Skin of body (tissue), 2 donors: ENCODE results near the gene ARHGAP26. TPM values are rescaled to one million over a fixed set of nuclear protein-coding genes. Genes with fewer than 3 reads are reported as not detected.
"Not testable (repeated sequence)": the region's sequence is repeated elsewhere in the genome, so short reads cannot be mapped to it uniquely, and the experiment has no call there.

ENCODE experiments used
- DNase-seq: peaks from one replicate; lab custom pipeline; 2025; lab: John Stamatoyannopoulos, UW
- total RNA-seq: library from RNA; depleted of rRNA; stranded (reverse); fragments of >200 nt; gene quantifications from one replicate; pipeline ENCODE4 v1.2.3, GENCODE V29; 2014

ARHGAP26 gene
- total RNA-seq, 1 donor from 2014 or later = 40.6 TPM

DNA sequence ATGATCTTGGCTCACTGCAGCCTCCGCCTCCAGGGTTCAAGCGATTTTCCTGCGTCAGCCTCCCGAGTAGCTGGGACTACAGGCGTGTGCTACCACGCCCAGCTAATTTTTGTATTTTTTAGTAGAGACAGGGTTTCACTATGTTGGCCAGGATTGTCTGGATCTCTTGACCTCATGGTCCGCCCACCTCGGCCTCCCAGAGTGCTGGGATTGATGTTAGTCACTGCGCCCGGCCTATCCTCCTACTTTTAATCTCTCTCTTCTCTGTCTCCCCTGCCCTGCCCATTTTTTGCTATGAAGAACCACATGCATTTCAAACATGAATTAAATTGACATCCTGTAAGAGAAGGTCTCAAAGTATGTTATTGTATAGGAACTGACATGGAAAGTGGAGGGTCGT, 158.8 kb downstream of the ARHGAP26 start:
- DNase-seq = not testable (repeated sequence)

DNA sequence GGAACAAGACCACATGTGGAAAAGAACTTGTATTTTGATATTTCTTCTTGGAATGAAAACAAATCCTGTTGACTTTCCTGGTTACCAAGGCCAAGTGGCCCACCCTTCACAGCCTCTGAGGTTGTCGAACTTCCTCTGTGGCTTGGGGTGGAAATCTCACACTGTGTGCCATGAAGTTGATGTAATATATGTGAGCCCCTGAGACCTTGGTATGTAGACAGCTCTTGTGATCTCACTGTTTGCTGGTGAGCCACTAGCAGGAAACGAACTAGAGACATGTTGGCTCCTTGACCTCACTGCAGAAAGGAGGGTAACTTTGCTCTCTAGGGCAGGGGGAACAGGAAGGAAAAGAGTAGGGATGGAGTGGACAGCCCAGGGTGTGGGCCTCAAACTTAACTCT, 159.4 kb downstream of the ARHGAP26 start:
- DNase-seq = peak; percentile 35

- DNase-seq = no peak
Measured at GRCh38 chr5:142930395-142931110, 160.4 kb downstream of the ARHGAP26 start.

GRCh38 chr5:142931896-142932686, 161.9 kb downstream of the ARHGAP26 start:
- peak; percentile 7 for DNase-seq

GRCh38 chr5:142934051-142934762, 164.0 kb downstream of the ARHGAP26 start:
- DNase-seq = no peak

DNA sequence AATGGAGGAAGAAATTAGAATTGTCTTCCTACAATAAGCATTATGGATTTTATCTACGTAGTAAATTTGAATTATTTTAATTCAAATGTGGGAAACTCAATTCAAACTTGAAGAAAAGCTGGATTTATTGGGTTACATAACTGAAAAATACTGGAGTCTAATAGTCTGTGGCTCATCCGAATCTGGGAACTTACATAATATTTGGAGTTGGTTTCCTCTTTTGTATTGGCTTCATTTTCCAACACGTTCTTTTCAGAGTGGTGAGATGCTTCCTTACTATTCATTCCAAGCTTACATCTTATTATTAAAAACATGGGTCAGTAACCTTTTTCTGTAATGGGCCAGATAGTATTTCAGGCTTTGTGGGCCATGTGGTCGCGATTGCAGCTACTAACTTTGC, 164.8 kb downstream of the ARHGAP26 start:
- no peak for DNase-seq

DNA sequence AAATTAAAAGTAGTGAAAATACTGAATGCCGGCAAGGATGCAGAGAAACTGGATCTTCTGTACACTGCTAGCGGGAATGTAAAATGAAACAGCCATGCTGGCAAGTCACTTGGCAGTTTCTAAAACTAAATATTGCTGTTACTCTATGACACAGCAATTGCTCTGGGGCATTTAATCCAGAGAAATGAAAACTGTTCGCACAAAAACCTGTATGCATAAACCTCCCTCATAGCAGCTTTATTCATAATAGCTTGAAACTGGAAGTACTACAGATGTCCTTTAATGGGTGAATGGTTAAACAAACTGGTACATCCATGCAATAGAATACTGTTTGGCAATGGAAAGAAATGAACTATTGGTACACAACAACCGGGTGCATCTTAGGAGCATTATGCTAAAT, 167.2 kb downstream of the ARHGAP26 start:
- no peak for DNase-seq

DNA sequence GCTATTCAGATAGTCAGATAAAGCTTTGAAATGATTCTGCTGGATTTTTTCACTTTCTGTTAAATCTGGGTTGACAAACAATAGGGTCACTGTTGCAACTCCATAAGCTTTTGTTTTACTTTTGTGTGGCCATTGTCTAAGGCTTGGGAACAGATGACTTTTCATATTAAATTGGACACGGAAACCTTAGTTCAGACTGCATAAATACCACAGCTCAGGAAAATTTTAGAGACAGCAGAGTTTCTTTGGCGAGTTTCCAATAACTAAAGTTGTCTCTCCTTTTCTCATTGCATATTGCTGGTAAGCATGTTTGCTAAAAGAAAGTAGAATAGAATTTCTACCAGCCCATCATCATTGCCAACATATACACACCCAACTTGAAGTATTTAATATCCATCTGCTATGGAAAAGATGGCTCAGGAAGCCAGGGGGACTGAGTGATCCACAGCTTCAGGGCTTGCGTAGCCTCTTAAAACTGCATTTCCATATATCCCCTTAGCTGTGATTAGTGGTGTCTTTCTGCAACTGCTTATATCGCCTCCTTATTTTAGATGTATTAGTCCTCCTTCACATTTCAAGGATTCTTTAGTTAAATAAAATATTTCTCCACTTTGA, 168.2 kb downstream of the ARHGAP26 start:
- DNase-seq = peak; percentile 21

- no peak for DNase-seq
Measured at GRCh38 chr5:142939006-142939405, 168.8 kb downstream of the ARHGAP26 start.

DNA sequence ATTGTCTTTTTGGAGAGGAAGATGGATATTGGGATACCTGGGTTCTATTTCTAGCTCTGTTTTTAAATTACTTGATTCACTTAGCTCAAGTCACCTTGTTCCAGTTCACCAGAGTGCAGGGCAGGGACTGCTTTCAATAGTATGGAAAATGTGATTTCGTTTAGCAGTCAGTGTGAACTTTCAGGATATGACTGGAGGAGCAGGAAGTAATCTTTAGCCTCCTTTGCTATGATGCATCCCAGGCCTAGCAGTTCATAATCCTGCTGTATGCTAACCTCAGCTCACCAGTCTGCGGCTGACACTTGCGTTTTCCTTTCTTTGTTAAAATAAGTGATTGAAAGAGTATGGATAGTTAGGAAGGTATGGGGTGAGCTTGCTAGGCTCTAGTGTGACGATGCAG, 169.7 kb downstream of the ARHGAP26 start:
- DNase-seq = peak; percentile 51

DNA sequence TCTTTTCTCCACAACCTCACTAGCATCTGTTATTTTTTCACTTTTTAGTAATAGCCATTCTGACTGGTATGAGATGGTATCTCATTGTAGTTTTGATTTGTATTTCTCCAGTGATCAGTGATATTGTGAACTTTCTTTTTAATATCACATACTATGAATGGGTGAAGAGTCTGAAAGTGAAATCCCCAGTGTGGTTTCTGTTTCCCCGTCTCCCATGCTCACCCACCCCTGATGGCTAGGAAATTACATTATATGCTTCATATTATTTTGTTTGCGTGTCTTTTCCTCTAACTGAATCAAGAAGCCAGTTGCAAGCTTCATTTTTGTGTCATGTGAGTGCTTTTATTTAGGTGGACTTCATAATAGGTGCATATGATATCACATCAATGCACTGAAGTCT, 171.1 kb downstream of the ARHGAP26 start:
- DNase-seq = no peak

DNA sequence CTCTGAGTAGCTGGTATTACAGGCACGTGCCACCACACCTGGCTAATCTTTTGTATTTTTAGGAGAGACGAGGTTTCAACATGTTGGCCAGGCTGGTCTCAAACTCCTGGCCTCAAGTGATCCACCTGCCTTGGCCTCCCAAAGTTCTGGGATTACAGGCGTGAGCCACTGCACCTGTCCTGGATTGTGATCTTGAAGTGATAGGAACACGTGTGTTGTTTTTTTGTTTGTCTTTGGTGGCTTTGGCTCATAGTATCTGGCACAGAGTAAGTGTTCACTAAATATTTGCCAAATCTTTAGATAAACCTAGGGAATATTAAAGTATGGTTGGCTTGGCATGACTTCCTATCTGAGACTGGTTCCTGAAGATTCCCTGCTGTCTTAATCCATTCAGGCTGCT, 172.7 kb downstream of the ARHGAP26 start:
- no peak for DNase-seq

DNA sequence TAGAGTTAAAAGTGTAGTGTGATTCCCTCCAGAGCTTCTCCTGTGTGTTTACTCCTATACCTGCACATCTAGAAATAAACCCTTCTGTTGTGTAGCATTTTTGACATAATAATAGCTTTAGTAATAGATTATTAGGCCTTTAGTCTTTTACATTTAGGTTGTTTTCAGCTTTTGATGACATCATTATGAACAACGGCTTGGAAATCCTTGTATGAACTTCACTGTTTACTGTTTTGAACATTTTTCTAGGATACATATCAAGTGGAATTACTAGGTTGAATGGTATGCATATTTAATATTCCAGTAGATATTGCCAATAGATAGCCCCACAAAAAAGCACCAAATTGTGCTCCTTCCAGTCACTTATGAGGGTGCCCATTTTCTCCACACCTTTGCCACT, 174.0 kb downstream of the ARHGAP26 start:
- no peak for DNase-seq

DNA sequence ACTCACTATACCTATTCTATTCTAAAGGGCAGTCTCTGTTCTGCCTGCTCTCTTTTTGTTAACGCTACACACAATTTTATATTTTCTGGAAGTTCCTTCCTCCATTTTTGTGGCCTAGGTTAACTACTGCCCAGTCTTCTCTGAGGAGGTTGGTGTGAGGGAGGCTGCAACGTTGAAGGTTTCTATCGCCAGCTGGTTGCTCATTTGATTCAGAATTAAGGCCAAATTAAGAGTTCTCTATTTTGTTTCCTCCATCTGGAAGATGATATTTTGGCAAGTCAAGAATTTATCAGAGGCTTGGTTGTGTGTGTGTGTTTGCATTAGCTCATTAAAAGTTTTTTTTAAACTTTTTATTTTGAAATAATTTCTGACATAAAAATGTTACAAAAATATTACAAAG, 175.1 kb downstream of the ARHGAP26 start:
- no peak for DNase-seq

DNA sequence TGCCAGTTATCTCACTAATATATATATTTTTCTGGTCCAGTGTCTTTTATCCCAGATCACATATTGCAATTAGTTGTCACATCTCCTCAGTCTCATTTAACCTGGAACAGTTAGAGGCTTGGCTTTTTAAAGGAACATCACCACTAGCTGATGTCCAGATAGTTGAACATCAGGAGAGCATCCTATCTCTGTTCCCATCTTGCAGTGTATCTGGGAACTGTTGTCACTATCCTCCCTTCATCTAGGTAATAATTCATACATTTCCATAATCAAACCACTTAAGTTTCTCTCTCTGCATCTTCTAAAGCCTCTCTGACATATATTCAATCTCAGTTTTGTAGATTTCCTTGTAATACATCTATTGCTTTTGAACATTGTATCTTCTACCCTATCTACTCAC, 175.7 kb downstream of the ARHGAP26 start:
- DNase-seq = no peak

DNA sequence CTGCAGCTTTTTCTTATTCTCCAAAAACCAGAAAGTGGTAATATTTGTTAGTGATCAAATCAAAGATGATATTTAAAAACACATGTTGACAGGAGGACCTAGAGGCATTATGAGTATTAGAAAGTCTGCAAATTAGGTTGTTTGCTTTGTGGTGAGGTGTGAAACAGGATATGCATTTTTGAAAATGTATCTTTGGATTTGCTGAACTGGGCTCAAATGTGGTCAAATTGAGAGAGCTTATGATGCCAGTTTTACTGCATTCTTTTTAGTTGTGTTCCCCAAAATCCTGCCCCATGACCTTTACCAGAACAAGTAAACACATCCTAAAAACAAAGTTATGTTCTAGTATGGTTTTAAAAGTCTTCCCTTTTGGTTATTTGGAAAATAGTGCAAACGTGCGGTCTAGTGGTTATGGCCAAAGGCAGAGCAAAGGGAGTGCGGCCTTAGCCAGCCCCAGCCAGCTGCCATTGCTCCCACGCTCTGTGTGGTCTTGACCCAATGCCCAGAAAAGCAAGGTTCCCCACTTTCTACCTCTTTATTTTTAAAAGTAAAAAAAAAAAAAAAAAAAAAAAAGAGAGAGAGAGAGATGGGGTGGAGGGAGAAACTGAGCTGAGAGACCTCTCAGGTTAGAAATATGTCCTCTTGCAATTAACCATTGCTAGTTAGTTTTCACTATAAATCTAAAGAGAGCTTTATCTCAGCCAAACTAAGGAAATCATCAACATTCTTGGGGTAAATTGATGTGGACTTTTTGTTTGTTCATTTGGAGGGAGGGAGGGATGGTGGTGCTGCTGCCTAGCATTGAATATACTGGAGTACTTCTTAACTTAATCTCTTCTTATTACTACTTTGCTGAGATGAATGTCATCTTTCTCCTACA, 176.6 kb downstream of the ARHGAP26 start:
- DNase-seq = no peak

DNA sequence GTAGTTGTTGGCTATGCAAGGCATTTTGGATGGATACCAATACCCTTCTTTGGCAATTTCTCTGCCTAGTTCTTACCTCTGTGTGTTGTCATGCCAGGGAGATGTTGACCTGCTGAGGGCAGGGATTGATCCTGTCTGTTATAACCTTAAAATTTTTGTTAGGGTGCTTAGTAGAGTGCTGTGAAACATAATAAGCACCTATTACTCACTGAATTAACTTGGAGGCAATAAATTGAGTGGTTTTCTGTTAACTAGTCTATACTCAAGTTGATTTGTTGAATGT, 177.2 kb downstream of the ARHGAP26 start:
- DNase-seq = no peak

DNA sequence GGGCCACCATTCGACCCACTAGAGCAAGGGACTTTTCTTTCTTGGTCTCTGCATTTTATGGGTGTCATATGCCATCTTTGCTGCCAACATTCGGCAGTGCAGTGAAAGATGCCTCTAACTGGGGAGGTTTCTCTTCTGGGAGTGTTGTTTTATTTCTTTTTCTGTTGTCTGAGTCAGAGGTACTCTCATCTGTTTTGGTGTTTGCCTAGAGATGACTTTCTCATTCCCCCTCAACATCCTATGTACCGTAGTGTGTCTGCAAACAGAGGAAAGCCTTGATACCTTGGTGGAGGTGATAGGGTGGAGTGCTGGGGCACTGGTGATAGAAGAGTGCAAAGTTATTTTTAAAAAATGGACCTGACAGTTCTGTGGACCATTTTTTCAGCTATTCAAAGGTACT, 182.1 kb downstream of the ARHGAP26 start:
- no peak for DNase-seq

- DNase-seq = not testable (repeated sequence)
Measured at GRCh38 chr5:142952871-142953270, 182.7 kb downstream of the ARHGAP26 start.

DNA sequence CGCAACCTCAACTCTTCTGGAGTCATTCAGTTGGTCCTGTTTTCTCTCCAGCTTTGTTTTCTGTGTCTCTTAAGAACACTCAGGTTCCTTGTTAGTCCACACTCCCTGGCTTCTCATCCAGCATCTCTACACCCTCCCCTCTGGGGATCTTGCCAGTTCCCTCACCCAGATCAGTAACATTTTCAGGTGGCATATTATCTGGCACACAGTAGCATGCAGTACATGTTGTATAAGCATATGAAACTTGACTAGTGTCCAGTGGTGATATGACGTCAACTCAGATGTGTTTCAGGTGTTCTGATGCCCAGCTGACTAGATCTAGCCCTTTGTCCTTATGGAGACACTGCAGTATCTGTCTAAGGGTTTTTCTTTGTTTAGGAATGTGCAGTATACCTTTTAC, 184.3 kb downstream of the ARHGAP26 start:
- no peak for DNase-seq

DNA sequence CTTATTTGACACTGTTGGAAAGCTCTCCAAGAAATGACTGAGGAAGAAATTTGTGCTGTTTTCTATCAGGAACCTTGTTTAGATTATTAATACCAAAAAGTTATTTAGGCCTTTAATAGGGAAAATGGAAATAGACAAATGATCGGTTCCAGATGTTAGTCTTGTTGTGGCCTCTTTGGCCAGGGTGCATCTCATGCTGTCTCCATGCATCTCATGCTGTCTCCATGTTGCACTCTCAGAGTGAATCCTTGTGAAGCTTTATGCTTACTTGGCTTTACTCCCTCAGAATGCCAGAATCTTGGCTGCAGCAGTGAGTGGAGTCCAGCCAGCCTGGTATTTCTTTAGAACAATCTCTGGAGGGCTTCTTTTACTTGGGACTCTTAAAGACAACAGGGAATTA, 185.5 kb downstream of the ARHGAP26 start:
- DNase-seq = peak; percentile 59
